Calu3 (cell line): ENCODE measurements around the gene ENTREP3. TPM values are rescaled to one million over a fixed set of nuclear protein-coding genes. Genes with fewer than 3 reads are reported as not detected.
"Not testable (repeated sequence)": the region's sequence is repeated elsewhere in the genome, so short reads cannot be mapped to it uniquely, and the experiment has no call there.

Experiments
- BruUV-seq: library from RNA; stranded (reverse); fragments of 400-500 nt; replicated peaks from 2 replicates; lab custom pipeline; 2021; lab: Mats Ljungman, UMichigan
- CTCF ChIA-PET: fragments of 300-600 bp; sonication (Branson Sonifier 250); formaldehyde crosslinking; loops from one replicate; lab custom pipeline; 2022; ENCODE audit warnings: antibody characterized with exemption; lab: Charles Lee
- DNase-seq: peaks from one replicate; pipeline ENCODE4 v3.0.0; 2022
- H3K27ac Mint-ChIP-seq: one replicate; pipeline ENCODE4 v1.8.0; 2022; ENCODE audit warnings: mixed read lengths; ENCODE audit not compliant: unreplicated experiment
- H3K27me3 Mint-ChIP-seq: one replicate; pipeline ENCODE4 v1.8.0; 2022; ENCODE audit warnings: mixed read lengths; ENCODE audit not compliant: unreplicated experiment
- H3K36me3 Mint-ChIP-seq: one replicate; pipeline ENCODE4 v1.8.0; 2022; ENCODE audit warnings: mild to moderate bottlenecking, moderate library complexity, mixed read lengths; ENCODE audit not compliant: insufficient read depth, unreplicated experiment
- H3K4me1 Mint-ChIP-seq: one replicate; pipeline ENCODE4 v1.8.0; 2022; ENCODE audit warnings: mild to moderate bottlenecking, low read depth, mixed read lengths; ENCODE audit not compliant: unreplicated experiment
- H3K4me3 Mint-ChIP-seq: one replicate; pipeline ENCODE4 v1.8.0; 2022; ENCODE audit warnings: mild to moderate bottlenecking, low read depth, moderate library complexity, mixed read lengths; ENCODE audit not compliant: unreplicated experiment
- H3K9me3 Mint-ChIP-seq: one replicate; pipeline ENCODE4 v1.8.0; 2022; ENCODE audit warnings: low read depth, mixed read lengths; ENCODE audit not compliant: unreplicated experiment
- CTCF ChIP-seq: fragments of 200-600 bp; IDR thresholded peaks from one replicate; pipeline ENCODE4 v1.8.0; 2022; ENCODE audit warnings: antibody characterized with exemption; ENCODE audit not compliant: unreplicated experiment
- intact Hi-C: fragments of 100-400 bp; cut with micrococcal nuclease; formaldehyde crosslinking; loops from one replicate; pipeline ENCODE4 v1.10.0; 2022; ENCODE audit not compliant: unreplicated experiment
- total RNA-seq: library from RNA; stranded (reverse); gene quantifications from 2 replicates; pipeline ENCODE4 v1.2.3, GENCODE V29; 2022

ENTREP3 gene
- total RNA-seq, 1 experiment from 2014 or later, result 25.2 TPM

- Mint-ChIP-seq H3K4me1 (peaks cover 12% of the 10 kb centered on the region), H3K9me3 (no peaks in the 10 kb centered on the region), H3K27me3 (peaks cover 10% of the 10 kb centered on the region), H3K27ac (peak overlapping the region; percentile 70), H3K4me3 (peak overlapping the region; percentile 72), H3K36me3 (peaks cover 27% of the 10 kb centered on the region)
- CTCF ChIA-PET, result interaction anchor here (0.6 to 1.5 kb wide), 5 partner anchors 18 to 56 kb away, joined by 3 to 16 read pairs (median 5); partner anchors contain the start of genes KRTCAP2 and THBS3
- TF ChIP-seq CTCF, result no peak
- intact Hi-C loops, result no loop called here
- BruUV-seq, result TSS peak; percentile 96
- peak; percentile 99 for DNase-seq
Measured at GRCh38 chr1:155227261-155228095, 27.8 kb downstream of the ENTREP3 start.

- Mint-ChIP-seq H3K36me3 (peaks cover 27% of the 10 kb centered on the region), H3K4me3 (peak overlapping the region; percentile 72), H3K9me3 (no peaks in the 10 kb centered on the region), H3K27ac (peak overlapping the region; percentile 70), H3K27me3 (peaks cover 9% of the 10 kb centered on the region), H3K4me1 (peaks cover 12% of the 10 kb centered on the region)
- TSS peak; percentile 89 for BruUV-seq
- no peak for TF ChIP-seq CTCF
- intact Hi-C loops, result loop anchor here (1.0 kb wide), 2 partner anchors 20 to 51 kb away; partner anchors contain the start of gene THBS3
- DNase-seq, result peak; percentile 67
- CTCF ChIA-PET, result interaction anchor here (0.6 to 1.5 kb wide), 8 partner anchors 18 to 561 kb away, joined by 3 to 16 read pairs (median 4); partner anchors contain the start of genes KRTCAP2 and THBS3
Measured at GRCh38 chr1:155226910-155227260, 28.4 kb downstream of the ENTREP3 start.

GRCh38 chr1:155226188-155226909, 28.9 kb downstream of the ENTREP3 start:
- intact Hi-C loops, result loop anchor here (1.0 kb wide), 2 partner anchors 19 to 50 kb away; partner anchors contain the start of gene THBS3
- H3K27me3 Mint-ChIP-seq, result peaks cover 4% of the 10 kb centered on the region
- no TSS peak for BruUV-seq
- CTCF ChIA-PET, result interaction anchor here (0.6 to 1.5 kb wide), 7 partner anchors 17 to 562 kb away, joined by 3 to 16 read pairs (median 3); partner anchors contain the start of genes KRTCAP2 and THBS3
- peak overlapping the region; percentile 72 for H3K4me3 Mint-ChIP-seq
- H3K9me3 Mint-ChIP-seq, result no peaks in the 10 kb centered on the region
- peaks cover 26% of the 10 kb centered on the region for H3K36me3 Mint-ChIP-seq
- H3K4me1 Mint-ChIP-seq, result peaks cover 12% of the 10 kb centered on the region
- DNase-seq, result peak; percentile 85
- peak; percentile 65 for TF ChIP-seq CTCF
- peak overlapping the region; percentile 70 for H3K27ac Mint-ChIP-seq

GRCh38 chr1:155225404-155225759, 29.9 kb downstream of the ENTREP3 start:
- intact Hi-C loops, H3K27ac Mint-ChIP-seq: not testable (repeated sequence)
- CTCF ChIA-PET, result interaction anchor here (1.3 to 1.6 kb wide), 2 partner anchors 18 to 98 kb away, joined by 3 to 11 read pairs; partner anchors contain the start of gene THBS3

More at GRCh38 chr1:155225404-155225759, 29.9 kb downstream of the ENTREP3 start:
- not testable (repeated sequence) for H3K27me3 Mint-ChIP-seq, H3K4me3 Mint-ChIP-seq, DNase-seq, BruUV-seq, H3K9me3 Mint-ChIP-seq
- Mint-ChIP-seq H3K36me3 (peaks cover 24% of the 10 kb centered on the region), H3K4me1 (peaks cover 15% of the 10 kb centered on the region)
